Tibial nerve (tissue), 3 donors: Measurements from ENCODE around the gene MAMDC2.

Experiments
- POLR2A ChIP-seq, 2 donors: fragments of 450-650 bp; IDR thresholded peaks; one replicate each; pipeline ENCODE4 v1.6.1; 2017; ENCODE audit warnings: antibody characterized with exemption in 2 of 2, mild to moderate bottlenecking in 2 of 2, moderate library complexity in 2 of 2
- TF ChIP-seq, protein P1 (sequence below), 5 experiments: fragments of 200-600 bp in 3 of 5; fragments of 450-650 bp in 2 of 5; sonication (generic) in 3 of 5; IDR thresholded peaks; one replicate each; pipeline ENCODE4 v1.5.1; 2016 to 2019; ENCODE audit warnings: antibody characterized with exemption in 5 of 5, mild to moderate bottlenecking in 3 of 5, moderate library complexity in 2 of 5

GRCh38 chr9:70220216-70220615, 176.6 kb downstream of the MAMDC2 start:
- TF ChIP-seq POLR2A (IDR thresholded peaks at IDR 0.05), result no peak
- TF ChIP-seq, protein P1, sequence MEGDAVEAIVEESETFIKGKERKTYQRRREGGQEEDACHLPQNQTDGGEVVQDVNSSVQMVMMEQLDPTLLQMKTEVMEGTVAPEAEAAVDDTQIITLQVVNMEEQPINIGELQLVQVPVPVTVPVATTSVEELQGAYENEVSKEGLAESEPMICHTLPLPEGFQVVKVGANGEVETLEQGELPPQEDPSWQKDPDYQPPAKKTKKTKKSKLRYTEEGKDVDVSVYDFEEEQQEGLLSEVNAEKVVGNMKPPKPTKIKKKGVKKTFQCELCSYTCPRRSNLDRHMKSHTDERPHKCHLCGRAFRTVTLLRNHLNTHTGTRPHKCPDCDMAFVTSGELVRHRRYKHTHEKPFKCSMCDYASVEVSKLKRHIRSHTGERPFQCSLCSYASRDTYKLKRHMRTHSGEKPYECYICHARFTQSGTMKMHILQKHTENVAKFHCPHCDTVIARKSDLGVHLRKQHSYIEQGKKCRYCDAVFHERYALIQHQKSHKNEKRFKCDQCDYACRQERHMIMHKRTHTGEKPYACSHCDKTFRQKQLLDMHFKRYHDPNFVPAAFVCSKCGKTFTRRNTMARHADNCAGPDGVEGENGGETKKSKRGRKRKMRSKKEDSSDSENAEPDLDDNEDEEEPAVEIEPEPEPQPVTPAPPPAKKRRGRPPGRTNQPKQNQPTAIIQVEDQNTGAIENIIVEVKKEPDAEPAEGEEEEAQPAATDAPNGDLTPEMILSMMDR (IDR thresholded peaks at IDR 0.05), result no peak
